Astrocyte (in vitro differentiated cells and primary cell): Measurements from ENCODE around the gene LRGUK. TPM values are rescaled to one million over a fixed set of nuclear protein-coding genes. Genes with fewer than 3 reads are reported as not detected.
A peak's percentile ranks its signal among the peaks of the same experiment; 100 is the strongest.

ENCODE experiments used
- DNase-seq: peaks from one replicate; pipeline ENCODE4 v3.0.0-alpha.2; 2010; ENCODE audit warnings: low read depth
- FAIRE-seq: peaks from 2 replicates; lab custom pipeline; 2011; peaks lifted over from hg19 to GRCh38; lab: Jason Lieb, UNC
- H2AFZ ChIP-seq: 2 replicates; pipeline ENCODE4 v1.6.0; 2012; ENCODE audit warnings: low read depth, low read length, inconsistent platforms
- H3K27ac ChIP-seq: 2 replicates; pipeline ENCODE4 v1.5.1; 2011; ENCODE audit warnings: low read depth, low read length, inconsistent platforms
- H3K27me3 ChIP-seq: 2 replicates; pipeline ENCODE4 v1.6.0; 2011; ENCODE audit warnings: low read length, inconsistent platforms; ENCODE audit not compliant: insufficient read depth
- H3K36me3 ChIP-seq: 2 replicates; pipeline ENCODE4 v1.5.1; 2011; ENCODE audit warnings: low read length, inconsistent platforms; ENCODE audit not compliant: insufficient read depth
- H3K4me1 ChIP-seq: 2 replicates; pipeline ENCODE4 v1.5.1; 2011; ENCODE audit warnings: low read length, inconsistent platforms; ENCODE audit not compliant: insufficient read depth
- H3K4me2 ChIP-seq: 2 replicates; pipeline ENCODE4 v1.6.0; 2012; ENCODE audit warnings: low read length, inconsistent platforms
- H3K4me3 ChIP-seq: 2 replicates; pipeline ENCODE4 v1.5.1; 2011; ENCODE audit warnings: low read depth, mild to moderate bottlenecking, low read length, inconsistent platforms; ENCODE audit not compliant: insufficient read depth
- H3K79me2 ChIP-seq: 2 replicates; pipeline ENCODE4 v1.6.0; 2012; ENCODE audit warnings: mild to moderate bottlenecking, low read length, inconsistent platforms; ENCODE audit not compliant: insufficient read depth
- H3K9ac ChIP-seq: 2 replicates; pipeline ENCODE4 v1.6.0; 2012; ENCODE audit warnings: mild to moderate bottlenecking, low read length, inconsistent platforms
- H3K9me3 ChIP-seq: 2 replicates; pipeline ENCODE4 v1.5.1; 2012; ENCODE audit warnings: low read depth, mild to moderate bottlenecking, low read length, inconsistent platforms; ENCODE audit not compliant: insufficient read depth
- H4K20me1 ChIP-seq: 2 replicates; pipeline ENCODE4 v1.6.0; 2012; ENCODE audit warnings: low read length, inconsistent platforms; ENCODE audit not compliant: insufficient read depth
- H3K27ac Mint-ChIP-seq: one replicate; pipeline ENCODE4 v1.8.0; 2021; ENCODE audit warnings: mild to moderate bottlenecking, mixed read lengths; ENCODE audit not compliant: unreplicated experiment
- H3K27me3 Mint-ChIP-seq: one replicate; pipeline ENCODE4 v1.8.0; 2021; ENCODE audit warnings: low read depth, mixed read lengths; ENCODE audit not compliant: unreplicated experiment
- H3K36me3 Mint-ChIP-seq: one replicate; pipeline ENCODE4 v1.8.0; 2021; ENCODE audit warnings: low read depth, mixed read lengths; ENCODE audit not compliant: unreplicated experiment
- H3K4me1 Mint-ChIP-seq: one replicate; pipeline ENCODE4 v1.8.0; 2021; ENCODE audit warnings: low read depth, mixed read lengths; ENCODE audit not compliant: unreplicated experiment
- H3K4me3 Mint-ChIP-seq: one replicate; pipeline ENCODE4 v1.8.0; 2021; ENCODE audit warnings: mild to moderate bottlenecking, moderate library complexity, mixed read lengths; ENCODE audit not compliant: unreplicated experiment
- H3K9me3 Mint-ChIP-seq: one replicate; pipeline ENCODE4 v1.8.0; 2021; ENCODE audit warnings: mild to moderate bottlenecking, mixed read lengths; ENCODE audit not compliant: unreplicated experiment
- EZH2 ChIP-seq: IDR thresholded peaks from 2 replicates; pipeline ENCODE4 v1.6.1; 2012; ENCODE audit warnings: mild to moderate bottlenecking, low read length, inconsistent platforms; ENCODE audit not compliant: insufficient read depth
- total RNA-seq: library from RNA; stranded (reverse); gene quantifications from 2 replicates; pipeline ENCODE4 v1.2.1, GENCODE V29; 2021
- TF ChIP-seq, protein P1 (sequence below): IDR thresholded peaks from 2 replicates; pipeline ENCODE4 v1.5.1; 2011; ENCODE audit warnings: low read depth, mild to moderate bottlenecking, inconsistent platforms, low read length, moderate library complexity; ENCODE audit not compliant: insufficient read depth

LRGUK gene
- total RNA-seq, 1 donor from 2014 or later = 0.64 TPM

DNA sequence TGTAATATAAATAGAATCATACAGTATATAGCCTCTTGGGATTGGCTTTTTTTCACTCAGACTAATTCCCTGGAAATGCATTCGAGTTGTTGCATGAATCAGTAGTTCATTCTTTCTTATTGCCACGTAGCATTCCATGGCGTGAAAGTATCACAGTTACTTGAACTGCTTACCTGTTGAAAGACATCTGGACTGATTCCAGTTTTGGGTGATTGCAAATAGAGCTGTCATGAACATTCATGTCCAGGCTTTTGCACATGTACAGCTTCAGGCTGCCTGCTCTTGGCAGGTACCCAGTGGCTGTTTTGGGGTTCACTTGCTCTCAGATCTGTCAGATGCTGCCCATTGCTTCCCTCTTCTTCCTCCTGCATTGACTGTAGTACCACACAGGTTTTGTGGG, 54.9 kb downstream of the LRGUK start:
- no peaks in the 10 kb centered on the region for H4K20me1 ChIP-seq
- Mint-ChIP-seq H3K27me3 (no peaks in the 10 kb centered on the region), H3K4me3 (no peak overlapping the region), H3K27ac (no peak overlapping the region), H3K9me3 (no peaks in the 10 kb centered on the region), H3K4me1 (peaks cover 3% of the 10 kb centered on the region), H3K36me3 (no peaks in the 10 kb centered on the region)
- H3K27ac ChIP-seq = no peak overlapping the region
- H3K4me3 ChIP-seq = no peak overlapping the region
- no peak for DNase-seq
- TF ChIP-seq, protein P1, sequence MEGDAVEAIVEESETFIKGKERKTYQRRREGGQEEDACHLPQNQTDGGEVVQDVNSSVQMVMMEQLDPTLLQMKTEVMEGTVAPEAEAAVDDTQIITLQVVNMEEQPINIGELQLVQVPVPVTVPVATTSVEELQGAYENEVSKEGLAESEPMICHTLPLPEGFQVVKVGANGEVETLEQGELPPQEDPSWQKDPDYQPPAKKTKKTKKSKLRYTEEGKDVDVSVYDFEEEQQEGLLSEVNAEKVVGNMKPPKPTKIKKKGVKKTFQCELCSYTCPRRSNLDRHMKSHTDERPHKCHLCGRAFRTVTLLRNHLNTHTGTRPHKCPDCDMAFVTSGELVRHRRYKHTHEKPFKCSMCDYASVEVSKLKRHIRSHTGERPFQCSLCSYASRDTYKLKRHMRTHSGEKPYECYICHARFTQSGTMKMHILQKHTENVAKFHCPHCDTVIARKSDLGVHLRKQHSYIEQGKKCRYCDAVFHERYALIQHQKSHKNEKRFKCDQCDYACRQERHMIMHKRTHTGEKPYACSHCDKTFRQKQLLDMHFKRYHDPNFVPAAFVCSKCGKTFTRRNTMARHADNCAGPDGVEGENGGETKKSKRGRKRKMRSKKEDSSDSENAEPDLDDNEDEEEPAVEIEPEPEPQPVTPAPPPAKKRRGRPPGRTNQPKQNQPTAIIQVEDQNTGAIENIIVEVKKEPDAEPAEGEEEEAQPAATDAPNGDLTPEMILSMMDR = no peak
- TF ChIP-seq EZH2 = no peak
- peaks cover 4% of the 10 kb centered on the region for H3K4me1 ChIP-seq
- H3K36me3 ChIP-seq = no peaks in the 10 kb centered on the region
- no peaks in the 10 kb centered on the region for H3K79me2 ChIP-seq
- no peak overlapping the region for H3K9ac ChIP-seq
- FAIRE-seq = no peak
- no peaks in the 10 kb centered on the region for H3K27me3 ChIP-seq
- no peak overlapping the region for H3K4me2 ChIP-seq
- no peak overlapping the region for H2AFZ ChIP-seq
- no peaks in the 10 kb centered on the region for H3K9me3 ChIP-seq

DNA sequence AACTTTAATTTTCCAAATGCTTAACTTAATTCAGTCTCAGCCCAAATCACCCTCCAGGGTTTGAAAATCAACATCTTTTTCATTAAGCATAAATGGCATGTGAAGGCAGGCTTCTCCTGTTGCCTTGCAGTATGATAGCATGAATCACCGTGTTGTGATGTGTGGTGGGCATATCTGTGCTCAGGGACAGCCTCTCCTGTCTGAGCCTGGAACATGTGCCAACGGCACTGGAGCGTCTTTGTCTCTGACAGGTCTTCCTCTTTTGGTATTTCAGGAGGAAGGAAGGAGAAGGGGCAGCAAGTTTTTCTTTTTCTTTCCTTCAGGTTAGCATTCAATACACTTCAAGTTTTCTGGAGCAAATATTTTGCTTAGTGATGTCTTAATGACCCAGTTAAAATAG, 57.6 kb downstream of the LRGUK start:
- Mint-ChIP-seq H3K36me3 (no peaks in the 10 kb centered on the region), H3K27me3 (no peaks in the 10 kb centered on the region), H3K27ac (no peak overlapping the region), H3K9me3 (no peaks in the 10 kb centered on the region), H3K4me3 (no peak overlapping the region), H3K4me1 (peaks cover 3% of the 10 kb centered on the region)
- FAIRE-seq = no peak
- Histone ChIP-seq H3K27me3 (no peaks in the 10 kb centered on the region), H4K20me1 (no peaks in the 10 kb centered on the region), H3K4me1 (peaks cover 4% of the 10 kb centered on the region), H3K79me2 (no peaks in the 10 kb centered on the region), H3K9ac (no peak overlapping the region), H3K9me3 (no peaks in the 10 kb centered on the region), H3K4me2 (no peak overlapping the region), H3K27ac (no peak overlapping the region), H3K36me3 (no peaks in the 10 kb centered on the region), H2AFZ (no peak overlapping the region), H3K4me3 (no peak overlapping the region)
- TF ChIP-seq, protein P1 = no peak
- TF ChIP-seq EZH2 = no peak
- DNase-seq = peak; percentile 20

DNA sequence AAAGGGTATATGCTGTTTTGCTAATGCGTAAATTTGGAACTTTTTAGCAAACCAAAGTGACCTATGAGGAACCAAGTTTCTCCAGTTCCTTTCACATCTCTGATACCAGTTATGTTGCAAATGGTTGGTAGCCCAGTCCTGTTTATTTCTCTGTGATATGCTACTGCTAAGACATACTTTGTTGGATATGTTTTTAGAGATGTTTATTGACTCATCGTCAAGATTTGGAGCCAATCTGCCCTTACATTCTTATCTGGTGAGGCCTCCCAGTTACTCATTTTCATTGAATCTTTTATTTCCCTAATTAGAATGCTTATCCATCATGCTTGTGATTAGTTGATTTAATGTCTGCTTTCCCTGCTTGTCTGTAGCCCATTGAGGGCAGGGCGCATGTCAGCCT, 58.9 kb downstream of the LRGUK start:
- no peak overlapping the region for H3K9ac ChIP-seq
- Mint-ChIP-seq H3K9me3 (no peaks in the 10 kb centered on the region), H3K4me3 (no peak overlapping the region), H3K27ac (no peak overlapping the region), H3K4me1 (peaks cover 3% of the 10 kb centered on the region), H3K36me3 (no peaks in the 10 kb centered on the region), H3K27me3 (no peaks in the 10 kb centered on the region)
- H4K20me1 ChIP-seq = no peaks in the 10 kb centered on the region
- no peak for FAIRE-seq
- no peaks in the 10 kb centered on the region for H3K36me3 ChIP-seq
- H3K9me3 ChIP-seq = no peaks in the 10 kb centered on the region
- H3K4me3 ChIP-seq = no peak overlapping the region
- no peak overlapping the region for H3K27ac ChIP-seq
- no peak overlapping the region for H3K4me2 ChIP-seq
- DNase-seq = peak; percentile 29
- peaks cover 4% of the 10 kb centered on the region for H3K4me1 ChIP-seq
- H2AFZ ChIP-seq = no peak overlapping the region
- no peaks in the 10 kb centered on the region for H3K79me2 ChIP-seq
- H3K27me3 ChIP-seq = no peaks in the 10 kb centered on the region
- TF ChIP-seq EZH2 = no peak
- TF ChIP-seq, protein P1 = no peak
